OCI-LY3 (cell line): ENCODE data around the gene CREBZF.

ENCODE experiments used
- H2AFZ ChIP-seq: fragments of 200-600, 300-600 bp; shearing (Covaris generic); 2 replicates; pipeline ENCODE4 v1.6.0; 2014; ENCODE audit warnings: antibody characterized with exemption, low read depth, low read length
- H3K27ac ChIP-seq: fragments of 200-600, 300-600 bp; sonication (generic); 2 replicates; pipeline ENCODE4 v1.5.1; 2014; ENCODE audit warnings: mild to moderate bottlenecking, low read length, moderate library complexity, mixed read lengths
- H3K27me3 ChIP-seq: fragments of 200-600, 300-600 bp; sonication (generic); 2 replicates; pipeline ENCODE4 v1.6.1; 2014; ENCODE audit warnings: low read depth, low read length, mixed read lengths
- H3K36me3 ChIP-seq: fragments of 200-600, 300-600 bp; sonication (generic); replicated peaks from 2 replicates; pipeline ENCODE3; 2014; ENCODE audit warnings: low read depth, low read length, mixed read lengths
- H3K4me1 ChIP-seq: fragments of 300-600, 200-600 bp; sonication (generic); 2 replicates; pipeline ENCODE4 v1.6.1; 2014; ENCODE audit warnings: low read length, mixed read lengths
- H3K4me2 ChIP-seq: fragments of 200-600, 300-600 bp; sonication (generic); 2 replicates; pipeline ENCODE4 v1.6.1; 2014; ENCODE audit warnings: low read length, mixed read lengths
- H3K4me3 ChIP-seq: fragments of 300-600, 200-600 bp; sonication (generic); 2 replicates; pipeline ENCODE4 v1.5.1; 2014; ENCODE audit warnings: antibody characterized with exemption, mild to moderate bottlenecking, low read length, moderate library complexity
- H3K79me2 ChIP-seq: fragments of 300-600, 200-600 bp; shearing (Covaris generic); 2 replicates; pipeline ENCODE4 v1.6.1; 2014; ENCODE audit warnings: mild to moderate bottlenecking, low read length, mixed read lengths
- H3K9ac ChIP-seq: fragments of 300-600, 200-600 bp; shearing (Covaris generic); 2 replicates; pipeline ENCODE4 v1.6.0; 2014; ENCODE audit warnings: mild to moderate bottlenecking, low read length, moderate library complexity
- H3K9me3 ChIP-seq: fragments of 200-600, 300-600 bp; shearing (Covaris generic); 2 replicates; pipeline ENCODE4 v1.6.1; 2014; ENCODE audit warnings: low read length, mixed read lengths; ENCODE audit not compliant: insufficient read depth
- H4K20me1 ChIP-seq: fragments of 200-600, 300-600 bp; sonication (generic); 2 replicates; pipeline ENCODE4 v1.6.1; 2016; ENCODE audit warnings: low read length, mixed read lengths; ENCODE audit not compliant: insufficient read depth
- CTCF ChIP-seq: fragments of 200-600, 300-600 bp; sonication (generic); IDR thresholded peaks from 2 replicates; pipeline ENCODE4 v1.5.1; 2014; ENCODE audit warnings: antibody characterized with exemption, low read length, low read depth
- EZH2phosphoT487 ChIP-seq: fragments of 200-600 bp; shearing (Covaris generic); IDR thresholded peaks from 2 replicates; pipeline ENCODE4 v1.6.1; 2018; ENCODE audit warnings: antibody characterized with exemption, mixed run types, low read depth

Gene CREBZF

GRCh38 chr11:85652786-85653447 lies 12.0 kb downstream of the CREBZF start:
- Histone ChIP-seq H3K27me3 (no peaks in the 10 kb centered on the region), H3K4me1 (peaks cover 15% of the 10 kb centered on the region), H3K4me3 (no peak overlapping the region), H3K9me3 (no peaks in the 10 kb centered on the region), H3K9ac (no peak overlapping the region), H3K79me2 (peaks cover 71% of the 10 kb centered on the region), H2AFZ (no peak overlapping the region), H3K4me2 (no peak overlapping the region), H3K27ac (no peak overlapping the region), H3K36me3 (peaks cover 40% of the 10 kb centered on the region), H4K20me1 (peaks cover 12% of the 10 kb centered on the region)
- TF ChIP-seq EZH2phosphoT487: no peak
- no peak for TF ChIP-seq CTCF

- Histone ChIP-seq H3K79me2 (peaks cover 54% of the 10 kb centered on the region), H3K4me1 (peaks cover 19% of the 10 kb centered on the region), H4K20me1 (peaks cover 8% of the 10 kb centered on the region), H2AFZ (no peak overlapping the region), H3K36me3 (peaks cover 23% of the 10 kb centered on the region), H3K27ac (no peak overlapping the region), H3K9me3 (no peaks in the 10 kb centered on the region), H3K4me3 (no peak overlapping the region), H3K9ac (no peak overlapping the region), H3K27me3 (no peaks in the 10 kb centered on the region), H3K4me2 (no peak overlapping the region)
- no peak for TF ChIP-seq CTCF
- TF ChIP-seq EZH2phosphoT487: no peak
These were observed 13.8 kb downstream of the CREBZF start for GRCh38 chr11:85651118-85651517.

- Histone ChIP-seq H3K27ac (peak within 1 kb of the TSS; percentile 51), H2AFZ (peak within 1 kb of the TSS; percentile 95), H3K36me3 (peaks cover 3% of the 10 kb centered on the region), H4K20me1 (no peaks in the 10 kb centered on the region), H3K4me3 (peak within 1 kb of the TSS; percentile 86), H3K4me1 (peaks cover 19% of the 10 kb centered on the region), H3K27me3 (no peaks in the 10 kb centered on the region), H3K9ac (peak within 1 kb of the TSS; percentile 80), H3K9me3 (no peaks in the 10 kb centered on the region), H3K4me2 (peak within 1 kb of the TSS; percentile 95), H3K79me2 (peaks cover 29% of the 10 kb centered on the region)
- TF ChIP-seq EZH2phosphoT487: no peak
- no peak for TF ChIP-seq CTCF
These were observed 17.2 kb downstream of the CREBZF start, which contains the start of gene TMEM126A for GRCh38 chr11:85647604-85648299. TMEM126A (plus strand) TSS chr11:85647967; CDS start chr11:85650256, 2,289 bp downstream.

- Histone ChIP-seq H3K9me3 (no peaks in the 10 kb centered on the region), H3K36me3 (peaks cover 3% of the 10 kb centered on the region), H3K4me2 (peak overlapping the region; percentile 93), H3K9ac (peak overlapping the region; percentile 80), H3K79me2 (peaks cover 29% of the 10 kb centered on the region), H4K20me1 (no peaks in the 10 kb centered on the region), H3K4me3 (peak overlapping the region; percentile 86), H2AFZ (peak overlapping the region; percentile 95), H3K27ac (peak overlapping the region; percentile 51), H3K27me3 (no peaks in the 10 kb centered on the region), H3K4me1 (peaks cover 19% of the 10 kb centered on the region)
- TF ChIP-seq EZH2phosphoT487: no peak
- TF ChIP-seq CTCF: no peak
These were observed 17.9 kb downstream of the CREBZF start for GRCh38 chr11:85647078-85647477.
